Hippocampal formation (tissue), 2 donors: ENCODE data around the gene LRP1.

ENCODE experiments used
- DNase-seq, 2 donors: peaks; one replicate each; lab custom pipeline; 2025; lab: John Stamatoyannopoulos, UW

LRP1 gene

DNA sequence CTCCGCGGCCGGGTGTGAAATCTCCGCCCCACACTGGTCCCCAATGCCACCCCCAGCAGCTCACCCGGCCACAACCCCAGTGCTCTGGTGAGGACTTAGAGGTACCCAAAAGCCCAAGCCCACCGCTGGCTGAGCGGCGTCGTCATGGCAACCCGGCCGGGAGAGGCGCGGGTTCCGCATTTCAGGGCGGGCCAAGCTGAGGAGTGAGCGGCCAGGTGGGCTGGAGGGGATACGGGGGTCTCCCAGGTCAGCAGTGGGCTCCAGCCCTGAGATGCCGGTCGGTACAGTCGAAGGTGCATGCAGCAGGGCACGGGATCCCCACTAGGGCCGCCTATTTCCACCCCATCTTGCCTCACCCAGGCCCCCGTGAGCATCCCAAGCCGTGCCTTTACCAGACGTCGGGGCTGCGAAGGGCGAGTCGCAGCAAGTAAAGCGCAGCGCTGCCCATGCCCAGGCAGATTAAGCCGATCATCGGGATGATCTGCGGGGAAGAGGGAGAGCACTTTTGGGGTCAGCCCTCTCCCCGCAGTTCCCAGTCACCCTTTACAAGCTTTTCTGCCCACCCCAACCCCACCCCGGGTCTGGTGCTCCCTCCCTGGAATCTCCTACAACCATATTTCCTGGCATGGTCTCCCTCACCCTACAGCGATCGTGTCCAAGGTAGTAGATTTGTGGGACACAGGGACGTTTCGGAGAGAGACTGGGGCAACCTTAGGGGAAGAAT lies 108.1 kb downstream of the LRP1 start:
- no peak for DNase-seq

- DNase-seq, result no peak
Measured at GRCh38 chr12:57236925-57237595, 108.8 kb downstream of the LRP1 start.

DNA sequence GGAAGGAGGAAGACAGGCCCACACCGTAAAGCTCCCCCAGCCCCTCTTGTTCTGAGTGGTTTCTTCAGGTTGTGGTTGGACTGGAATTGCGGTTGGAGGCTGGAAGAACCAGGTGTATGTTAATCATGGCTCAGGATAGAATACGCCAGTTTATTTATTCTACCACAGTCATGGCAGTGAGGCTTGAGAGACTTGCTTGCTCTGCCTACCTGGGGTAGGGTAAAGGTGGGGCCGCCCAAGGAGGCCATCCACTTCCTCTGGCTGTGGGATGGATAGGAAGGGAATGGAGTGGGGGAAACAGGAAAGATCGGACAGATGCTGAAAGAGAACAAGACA lies 109.3 kb downstream of the LRP1 start:
- no peak for DNase-seq

- DNase-seq, result no peak
Measured at GRCh38 chr12:57237932-57238853, 109.9 kb downstream of the LRP1 start.

DNA sequence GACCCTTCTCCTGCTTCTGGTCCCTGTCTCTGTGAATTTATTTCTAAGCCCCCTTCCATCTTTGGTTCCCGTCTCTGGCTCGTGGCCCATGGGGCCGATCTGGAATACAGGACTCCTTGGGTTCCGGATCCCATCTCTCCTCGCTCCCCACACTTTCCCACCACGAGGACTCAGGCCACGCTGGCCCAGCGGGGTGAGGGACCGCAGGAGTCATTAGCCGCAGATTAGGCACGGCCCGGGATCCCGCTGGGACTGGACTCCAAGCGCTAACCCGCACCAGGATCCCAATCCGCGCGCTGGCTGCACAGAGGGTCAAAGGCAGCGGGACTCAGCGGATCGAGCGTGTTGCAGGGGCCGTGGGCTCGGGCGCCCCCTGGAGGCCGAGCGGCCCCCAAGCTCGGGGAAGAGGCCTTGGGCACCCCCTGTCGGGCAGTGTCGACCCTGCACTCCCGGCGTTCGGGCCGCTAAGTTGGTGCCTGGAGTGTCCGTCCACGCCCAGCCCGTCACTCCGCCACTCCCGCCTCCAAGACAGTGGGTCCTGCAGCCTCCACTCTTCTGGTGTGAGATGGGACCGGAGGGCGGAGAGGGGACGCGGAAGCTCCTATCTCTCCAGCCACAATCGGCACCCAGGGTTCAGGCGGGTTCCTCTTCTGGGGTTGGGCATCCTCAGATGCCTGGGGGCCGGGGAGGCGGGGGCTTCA lies 110.7 kb downstream of the LRP1 start:
- peak; percentile 74 to 82 for DNase-seq

- DNase-seq, result no peak
Measured at GRCh38 chr12:57239587-57240065, 111.3 kb downstream of the LRP1 start.

DNA sequence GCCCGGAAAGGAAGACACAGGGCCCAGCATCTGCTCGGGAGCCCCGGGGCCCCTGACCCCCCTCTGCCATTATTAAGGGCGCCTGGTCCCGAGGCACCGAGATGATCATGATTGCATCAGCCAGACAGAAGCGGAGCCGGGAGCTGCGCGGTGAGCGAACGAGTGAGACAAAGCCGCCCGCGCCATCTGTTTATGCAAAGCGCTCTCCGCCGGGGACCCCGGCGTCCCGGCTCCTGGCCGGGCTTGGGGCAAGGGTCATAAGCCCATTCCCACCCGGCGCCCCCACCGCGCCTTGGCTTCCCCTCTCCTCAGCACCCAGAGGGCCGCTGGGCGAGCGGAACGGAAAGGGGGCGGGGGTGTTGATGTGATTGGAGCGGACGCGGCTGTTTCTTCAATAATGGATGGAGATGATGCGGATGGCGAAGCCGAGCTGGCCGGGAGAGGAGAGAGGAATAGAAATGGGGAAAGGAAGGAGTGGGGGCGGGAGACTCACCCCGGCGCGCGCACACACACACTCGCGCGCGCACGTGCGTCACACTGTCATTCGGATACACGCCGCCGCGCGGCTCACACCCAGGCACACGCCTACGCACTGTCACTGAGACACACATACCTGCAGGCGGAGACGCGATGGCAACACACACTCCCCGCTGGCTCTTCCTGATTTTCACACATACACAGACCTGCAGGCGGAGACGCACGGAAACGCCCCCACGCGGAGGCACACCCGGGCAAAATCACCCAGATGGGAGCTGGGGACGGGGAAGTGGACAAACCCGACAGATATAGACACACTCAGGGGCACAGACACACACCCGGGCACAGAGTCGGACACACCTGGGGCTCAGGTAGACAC lies 112.0 kb downstream of the LRP1 start:
- DNase-seq, result peak; percentile 24 to 52

- DNase-seq, result no peak
Measured at GRCh38 chr12:57240926-57241401, 112.7 kb downstream of the LRP1 start.

DNA sequence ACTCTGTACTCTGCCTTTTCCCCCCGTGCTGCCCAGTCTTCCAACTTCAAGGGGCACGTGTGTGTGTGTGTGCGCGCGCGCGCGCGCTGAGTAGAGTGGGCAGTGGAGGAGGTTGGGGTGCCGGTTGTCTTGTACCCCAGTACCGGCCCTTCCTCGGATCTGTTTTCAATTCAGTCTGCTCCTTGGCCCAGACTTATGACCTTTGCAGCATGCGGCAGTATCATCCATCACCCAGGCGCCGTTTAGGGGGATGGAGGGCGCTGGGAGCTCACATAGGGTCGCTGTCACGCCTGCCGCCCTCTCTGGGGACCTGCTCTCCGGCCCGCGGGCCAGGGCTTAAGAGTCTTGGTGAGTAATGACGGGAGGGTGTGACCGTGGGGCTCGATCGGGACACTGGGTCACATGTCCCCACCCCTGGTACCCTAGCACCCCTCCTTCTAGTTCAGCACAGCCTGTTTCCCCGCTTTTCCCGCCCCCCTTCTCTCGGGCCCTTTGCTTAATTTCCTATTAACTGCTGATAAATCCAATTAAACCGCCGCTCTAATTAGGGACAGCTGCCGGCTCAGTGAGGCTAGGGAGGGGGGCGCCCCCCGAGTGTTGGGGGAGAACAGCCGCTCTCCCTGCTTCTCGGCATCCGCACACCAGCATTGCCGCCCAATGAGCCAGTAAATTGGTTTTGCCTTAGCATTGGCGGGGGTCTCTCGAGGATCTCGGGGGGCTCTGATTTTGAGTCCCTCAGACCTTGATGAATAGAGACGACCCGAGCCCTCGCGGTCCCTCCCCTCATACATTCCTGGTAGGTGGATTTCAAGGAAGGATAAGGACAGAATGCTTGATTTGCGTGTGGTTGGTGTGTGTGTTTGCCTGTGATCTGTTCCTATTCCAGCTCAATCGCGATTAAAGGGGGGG lies 113.4 kb downstream of the LRP1 start:
- no peak for DNase-seq

DNA sequence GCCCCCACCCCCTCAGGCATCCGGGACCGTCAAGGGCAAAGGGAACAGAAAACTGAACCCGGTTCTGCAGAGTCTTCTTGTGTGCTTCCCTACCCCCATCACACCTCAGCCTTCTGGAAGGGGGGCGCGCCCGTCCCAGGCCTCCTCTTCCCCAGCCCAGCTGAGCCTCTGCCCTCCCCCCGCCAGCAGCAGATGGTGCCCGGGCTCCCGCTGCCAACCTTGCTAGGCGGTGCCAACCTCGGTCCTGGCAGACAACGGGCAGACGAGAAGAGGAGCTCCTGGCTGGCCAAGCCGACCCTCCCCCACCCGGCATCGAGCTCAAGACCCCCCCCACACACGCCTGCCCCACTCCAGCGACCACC lies 114.0 kb downstream of the LRP1 start:
- no peak for DNase-seq

- DNase-seq, result peak in 1 of 2 donors; percentile 34
Measured at GRCh38 chr12:57242691-57243454, 114.6 kb downstream of the LRP1 start.

GRCh38 chr12:57243521-57244311 lies 115.4 kb downstream of the LRP1 start:
- peak; percentile 22 to 39 for DNase-seq

DNA sequence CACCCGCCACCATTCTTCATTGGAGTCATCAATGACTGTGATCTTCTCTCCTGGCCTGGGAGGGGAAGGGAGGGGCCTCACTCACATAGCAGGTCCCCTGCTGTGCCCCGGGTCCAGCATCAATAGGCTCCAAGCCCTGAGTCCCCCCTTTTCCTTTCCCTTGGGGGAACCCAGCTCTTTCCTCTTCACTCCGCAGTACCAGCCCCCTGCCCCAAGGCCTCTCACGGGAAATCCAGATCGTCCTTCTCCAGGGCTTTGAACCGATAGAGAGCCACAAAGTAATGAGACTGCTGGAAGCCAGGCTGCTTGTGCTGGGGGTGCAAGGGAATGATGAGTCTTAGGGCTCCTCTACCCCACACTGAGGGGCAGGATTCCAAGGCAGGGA lies 116.0 kb downstream of the LRP1 start:
- DNase-seq, result no peak

DNA sequence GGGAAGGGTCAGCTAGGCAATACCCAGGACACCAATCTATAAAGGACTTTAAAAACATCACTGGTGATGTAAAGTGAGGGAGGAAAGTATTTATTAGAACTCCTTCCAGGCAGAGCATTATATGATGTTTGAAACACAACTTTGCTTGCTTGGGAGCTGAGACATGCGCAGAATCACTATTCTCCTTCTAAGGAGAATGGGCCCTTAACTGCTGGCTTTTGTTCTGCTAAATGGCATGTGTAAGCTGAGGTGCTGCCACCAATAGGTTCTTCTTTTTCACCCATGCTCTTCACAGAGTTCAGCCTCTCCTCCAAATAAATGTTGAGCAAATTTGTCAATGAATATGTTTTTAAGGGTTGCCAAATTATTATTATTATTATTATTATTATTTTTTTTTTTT lies 118.8 kb downstream of the LRP1 start:
- DNase-seq, result no peak

GRCh38 chr12:57248934-57249742 lies 120.9 kb downstream of the LRP1 start:
- no peak for DNase-seq

DNA sequence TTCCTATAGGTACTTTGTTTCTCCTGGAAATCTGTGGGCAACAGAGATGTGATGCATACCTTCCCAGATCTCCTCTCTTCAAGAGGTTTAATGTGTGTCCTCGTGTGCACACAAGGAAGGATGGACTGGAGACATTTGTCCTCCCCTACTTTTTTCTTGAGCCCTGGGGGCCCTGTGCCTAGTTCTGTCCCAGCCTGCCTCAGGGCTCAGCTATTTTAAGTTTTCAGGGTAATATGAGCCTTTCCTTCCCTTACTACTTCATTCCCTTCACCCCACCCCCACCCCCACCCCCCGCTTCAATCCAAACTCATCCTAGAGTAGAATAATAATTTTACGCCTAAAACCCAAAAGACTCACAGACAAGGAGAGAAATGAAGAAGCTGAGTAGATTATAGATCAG lies 122.3 kb downstream of the LRP1 start:
- no peak for DNase-seq

DNA sequence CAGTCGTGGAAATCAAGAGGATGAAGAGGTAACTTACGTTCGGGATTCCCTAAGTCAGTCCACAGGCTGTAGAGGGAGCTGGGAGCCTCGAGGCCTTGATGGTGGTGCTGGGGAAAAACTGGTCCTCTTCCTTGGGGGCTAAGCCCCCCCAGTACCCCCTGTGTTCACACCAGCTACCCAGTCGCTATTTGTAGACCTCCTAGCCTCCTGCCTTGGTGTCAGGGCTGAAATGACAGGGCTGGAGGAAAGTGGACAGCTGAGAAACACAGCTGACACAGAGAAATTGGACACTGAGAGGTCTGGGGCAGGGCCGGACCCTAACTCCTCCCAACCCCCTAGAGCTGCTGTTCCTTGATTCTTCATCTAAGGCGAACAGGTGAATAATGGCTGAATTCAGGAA lies 122.7 kb downstream of the LRP1 start, which contains the start of gene STAC3:
Gene STAC3 (minus strand): TSS at position 232 of the 400 bp plus-strand sequence. CDS start 1,551 bp downstream, outside the sequence.
- DNase-seq, result no peak
